Activated CD4-positive, alpha-beta T cell treated with anti-CD3 and anti-CD28 coated beads, Interleukin-2, amount 50 U/mL, for 48 hours (primary cell): ENCODE data around the gene SMIM22.

ENCODE experiments used
- DNase-seq, 2 experiments: peaks; one replicate each; pipeline ENCODE4 v3.0.0-alpha.2; 2020

SMIM22 gene

GRCh38 chr16:4795181-4795827, at the start of gene SMIM22:
SMIM22 (plus strand) TSS chr16:4795369; CDS start chr16:4795735, 366 bp downstream.
- DNase-seq, result no peak

GRCh38 chr16:4746215-4746614, 49.0 kb upstream of the SMIM22 start:
- no peak for DNase-seq

- DNase-seq, result no peak
These were observed 48.1 kb upstream of the SMIM22 start for GRCh38 chr16:4746991-4747574.

- DNase-seq, result no peak
These were observed 47.1 kb upstream of the SMIM22 start for GRCh38 chr16:4747906-4748681.

GRCh38 chr16:4748682-4749411, 46.3 kb upstream of the SMIM22 start:
- DNase-seq, result no peak

- DNase-seq, result no peak
These were observed 45.4 kb upstream of the SMIM22 start for GRCh38 chr16:4749700-4750257.

- no peak for DNase-seq
These were observed 44.3 kb upstream of the SMIM22 start for GRCh38 chr16:4750896-4751295.

GRCh38 chr16:4752351-4753100, 42.6 kb upstream of the SMIM22 start:
- no peak for DNase-seq

GRCh38 chr16:4753227-4753626, 41.9 kb upstream of the SMIM22 start:
- DNase-seq, result no peak

- no peak for DNase-seq
These were observed 40.3 kb upstream of the SMIM22 start for GRCh38 chr16:4754865-4755264.

- no peak for DNase-seq
These were observed 39.5 kb upstream of the SMIM22 start for GRCh38 chr16:4755687-4756086.

GRCh38 chr16:4760221-4760910, 34.8 kb upstream of the SMIM22 start:
- no peak for DNase-seq

- no peak for DNase-seq
These were observed 33.0 kb upstream of the SMIM22 start for GRCh38 chr16:4762205-4762604.

GRCh38 chr16:4763791-4764190, 31.4 kb upstream of the SMIM22 start:
- no peak for DNase-seq

GRCh38 chr16:4765511-4766474, 29.4 kb upstream of the SMIM22 start:
- DNase-seq, result no peak

- peak; percentile 99 for DNase-seq
These were observed 28.1 kb upstream of the SMIM22 start, which contains the start of gene ZNF500 for GRCh38 chr16:4766875-4767628. ZNF500 (minus strand) TSS chr16:4767162; CDS start chr16:4765978, 1,184 bp downstream.

- peak; percentile 30 to 42 for DNase-seq
These were observed 27.2 kb upstream of the SMIM22 start for GRCh38 chr16:4767872-4768548.

- DNase-seq, result peak; percentile 97 to 98
These were observed 26.4 kb upstream of the SMIM22 start for GRCh38 chr16:4768549-4769305.
